GM18907 (cell line): ENCODE measurements around the gene DHX38.

Experiments
- ATAC-seq: cut with Tn5 transposase; IDR thresholded peaks from one replicate; pipeline ENCODE4 v1.9.1; 2021; ENCODE audit warnings: mild to moderate bottlenecking, moderate library complexity; ENCODE audit not compliant: unreplicated experiment

Gene DHX38

GRCh38 chr16:72162105-72162692 is 68.6 kb downstream of the DHX38 start:
- no peak for ATAC-seq
